ENCODE data around the gene VSTM2L.
"Not testable (repeated sequence)": the region's sequence is repeated elsewhere in the genome, so short reads cannot be mapped to it uniquely, and the experiment has no call there.

VSTM2L gene

GRCh38 chr20:37958856-37959520 lies 56.1 kb downstream of the VSTM2L start:
- TF ChIP-seq CTCF (IDR thresholded peaks at IDR 0.05; ENCODE audit: borderline replicate concordance, insufficient read depth, low read depth, low read length): no peak
- H3K4me3 ChIP-seq (ENCODE audit: low read depth, low read length): no peak overlapping the region

DNA sequence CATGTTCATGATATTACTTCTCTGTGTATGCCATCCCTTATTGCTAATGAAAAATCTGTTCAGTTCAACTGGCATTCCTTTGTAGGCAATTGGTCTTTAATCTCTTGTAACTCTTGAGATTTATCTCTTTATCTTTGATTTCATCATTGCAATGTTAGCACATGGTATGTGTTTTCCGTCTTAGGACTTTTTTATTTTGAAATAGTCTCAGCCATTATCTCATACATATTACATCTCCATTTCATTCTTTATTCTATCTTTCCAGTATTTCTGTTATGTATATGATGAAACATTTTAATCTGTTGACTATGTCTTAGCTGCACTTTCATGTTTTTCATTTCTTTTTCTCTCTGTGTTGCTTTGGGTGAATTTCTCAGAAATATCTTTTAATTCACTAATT lies 58.1 kb downstream of the VSTM2L start:
- TF ChIP-seq CTCF (IDR thresholded peaks at IDR 0.05; ENCODE audit: borderline replicate concordance, insufficient read depth, low read depth, low read length): no peak
- H3K4me3 ChIP-seq (ENCODE audit: low read depth, low read length): no peak overlapping the region

GRCh38 chr20:37963483-37963882 lies 60.6 kb downstream of the VSTM2L start:
- not testable (repeated sequence) for H3K4me3 ChIP-seq (ENCODE audit: low read depth, low read length)

- H3K4me3 ChIP-seq (ENCODE audit: low read depth, low read length): no peak overlapping the region
- TF ChIP-seq CTCF (IDR thresholded peaks at IDR 0.05; ENCODE audit: borderline replicate concordance, insufficient read depth, low read depth, low read length): no peak
Observed at GRCh38 chr20:37968841-37969401, 66.0 kb downstream of the VSTM2L start.

DNA sequence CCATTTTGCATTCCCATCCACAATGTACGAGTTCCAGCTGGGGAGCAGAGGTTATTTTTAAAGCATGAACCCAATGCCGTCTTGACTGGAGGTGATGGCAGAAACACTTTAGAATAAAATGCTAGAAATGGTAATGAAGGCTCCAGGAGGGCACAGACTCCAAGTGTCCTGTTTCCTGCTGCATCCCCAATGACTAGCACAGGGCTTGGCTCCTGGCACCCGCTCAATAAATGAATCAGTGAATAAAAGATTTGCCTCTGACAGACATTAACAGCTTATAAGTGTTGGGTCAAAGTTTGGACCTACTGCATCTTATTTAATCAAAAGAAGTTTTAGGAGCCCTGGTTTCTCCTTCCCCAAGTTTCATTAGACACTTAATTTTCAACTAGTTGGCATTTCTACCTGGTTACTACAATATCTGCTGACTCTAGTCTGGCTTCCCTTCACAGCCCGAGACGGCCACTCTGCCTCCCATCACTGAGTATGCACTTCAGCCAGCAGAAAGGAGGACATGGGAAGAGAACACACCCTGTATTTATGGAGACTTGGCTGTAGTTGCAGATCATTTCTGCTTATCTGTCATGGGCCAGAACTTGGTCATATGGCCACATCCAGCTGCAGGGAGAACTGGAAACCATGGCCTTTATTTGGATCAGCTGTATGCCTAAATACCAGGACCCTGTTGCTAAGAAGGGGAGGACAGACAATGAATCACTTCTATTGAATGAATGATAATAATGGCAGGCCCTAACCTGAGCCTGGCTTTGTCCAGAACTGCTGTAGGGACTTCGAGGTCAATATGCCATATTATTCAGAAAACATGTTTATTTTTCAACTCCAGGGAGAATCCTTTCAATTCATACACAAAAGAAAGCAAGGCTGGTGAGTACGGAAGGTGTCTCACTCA lies 67.3 kb downstream of the VSTM2L start:
- TF ChIP-seq CTCF (IDR thresholded peaks at IDR 0.05; ENCODE audit: borderline replicate concordance, insufficient read depth, low read depth, low read length): no peak
- no peak overlapping the region for H3K4me3 ChIP-seq (ENCODE audit: low read depth, low read length)

DNA sequence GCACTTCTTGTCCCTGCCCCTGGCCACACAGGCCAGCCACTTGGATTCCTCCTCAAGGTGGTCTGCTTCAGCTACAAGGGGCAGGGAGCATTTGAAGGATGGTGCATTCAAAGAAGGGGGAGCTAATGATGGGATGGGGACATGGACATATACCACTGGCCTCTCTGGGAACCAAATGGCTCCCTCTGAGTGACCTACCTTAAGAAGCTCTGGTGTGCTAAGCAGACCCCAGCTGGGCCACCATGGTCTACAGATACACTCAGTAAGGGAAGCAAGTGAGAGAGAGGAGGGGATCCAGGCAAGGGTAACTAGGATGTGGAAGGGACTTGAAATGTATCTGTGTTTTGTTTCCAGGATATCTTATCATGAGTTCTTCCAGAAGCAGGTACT lies 67.9 kb downstream of the VSTM2L start:
- H3K4me3 ChIP-seq (ENCODE audit: low read depth, low read length): no peak overlapping the region
- no peak for TF ChIP-seq CTCF (IDR thresholded peaks at IDR 0.05; ENCODE audit: borderline replicate concordance, insufficient read depth, low read depth, low read length)

DNA sequence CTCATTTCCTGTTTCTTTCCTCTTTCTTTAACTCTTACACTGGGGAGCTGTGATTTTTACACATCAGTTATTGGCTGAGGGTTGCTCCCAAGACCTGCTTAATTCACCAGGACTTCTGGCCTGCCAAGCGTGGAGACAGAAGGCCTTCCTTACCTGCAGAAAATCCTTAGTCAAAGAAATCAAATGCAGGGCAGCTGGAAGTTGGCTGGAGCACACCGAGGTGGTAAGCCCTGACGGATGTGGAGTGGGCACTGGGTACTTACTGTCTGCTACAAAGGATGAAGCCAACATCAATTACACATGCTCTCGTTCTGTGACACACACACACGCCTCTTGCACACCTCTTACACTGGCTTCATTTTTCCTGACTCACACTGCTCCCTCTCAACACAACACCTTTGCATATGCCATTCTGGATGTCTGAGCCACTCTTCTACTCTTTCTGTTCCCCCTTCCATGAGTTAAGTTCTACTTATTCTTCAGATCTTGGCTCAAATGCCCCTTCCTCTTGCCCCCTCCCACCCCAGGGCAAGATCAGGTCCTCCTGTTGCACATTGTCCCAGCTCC lies 68.7 kb downstream of the VSTM2L start:
- TF ChIP-seq CTCF (IDR thresholded peaks at IDR 0.05; ENCODE audit: borderline replicate concordance, insufficient read depth, low read depth, low read length): no peak
- H3K4me3 ChIP-seq (ENCODE audit: low read depth, low read length): no peak overlapping the region
